KOPT-K1 (cell line): Measurements from ENCODE around the gene ZRANB3.
"Not testable (repeated sequence)": the region's sequence is repeated elsewhere in the genome, so short reads cannot be mapped to it uniquely, and the experiment has no call there.

Experiments
- H3K27ac ChIP-seq: fragments of 200-600 bp; sonication (generic); 2 replicates; pipeline ENCODE4 v1.5.1; 2016; ENCODE audit warnings: antibody characterized with exemption, mild to moderate bottlenecking, low read depth, low read length; ENCODE audit not compliant: poor library complexity, severe bottlenecking
- H3K36me3 ChIP-seq: fragments of 200-600 bp; sonication (generic); 2 replicates; pipeline ENCODE4 v1.5.1; 2017; ENCODE audit warnings: antibody characterized with exemption, mild to moderate bottlenecking, low read length, moderate library complexity; ENCODE audit not compliant: insufficient read depth
- H3K9me3 ChIP-seq: fragments of 200-600 bp; sonication (generic); 2 replicates; pipeline ENCODE4 v1.5.1; 2017; ENCODE audit warnings: antibody characterized with exemption, low read length, mild to moderate bottlenecking; ENCODE audit not compliant: insufficient read depth, poor library complexity, severe bottlenecking

Gene ZRANB3

DNA sequence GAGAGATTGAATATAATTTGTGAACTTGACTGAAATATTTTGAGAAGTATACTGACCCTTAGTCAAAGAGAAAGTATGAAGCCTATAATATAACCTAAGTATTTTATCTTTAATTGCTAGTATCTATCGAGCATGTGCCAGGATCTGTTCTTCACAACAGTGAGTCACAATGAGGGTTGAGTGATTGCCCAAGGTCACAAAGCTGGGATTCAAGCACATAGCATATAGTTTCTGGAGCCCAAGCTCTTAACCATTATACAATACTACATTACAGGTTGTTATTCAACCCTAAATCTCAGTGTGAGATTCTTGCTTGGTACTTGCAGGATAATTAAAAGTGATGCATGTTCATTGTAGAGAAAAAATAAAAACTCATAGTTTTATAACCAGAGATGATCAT, 381.8 kb downstream of the ZRANB3 start:
- Histone ChIP-seq H3K9me3 (peaks cover 6% of the 10 kb centered on the region), H3K27ac (no peak overlapping the region), H3K36me3 (peaks cover 42% of the 10 kb centered on the region)

- Histone ChIP-seq H3K9me3 (peaks cover 39% of the 10 kb centered on the region), H3K36me3 (peaks cover 30% of the 10 kb centered on the region), H3K27ac (no peak overlapping the region)
Measured at GRCh38 chr2:135144343-135144742, 386.7 kb downstream of the ZRANB3 start.

GRCh38 chr2:135142323-135142722, 388.7 kb downstream of the ZRANB3 start:
- peaks cover 38% of the 10 kb centered on the region for H3K36me3 ChIP-seq

DNA sequence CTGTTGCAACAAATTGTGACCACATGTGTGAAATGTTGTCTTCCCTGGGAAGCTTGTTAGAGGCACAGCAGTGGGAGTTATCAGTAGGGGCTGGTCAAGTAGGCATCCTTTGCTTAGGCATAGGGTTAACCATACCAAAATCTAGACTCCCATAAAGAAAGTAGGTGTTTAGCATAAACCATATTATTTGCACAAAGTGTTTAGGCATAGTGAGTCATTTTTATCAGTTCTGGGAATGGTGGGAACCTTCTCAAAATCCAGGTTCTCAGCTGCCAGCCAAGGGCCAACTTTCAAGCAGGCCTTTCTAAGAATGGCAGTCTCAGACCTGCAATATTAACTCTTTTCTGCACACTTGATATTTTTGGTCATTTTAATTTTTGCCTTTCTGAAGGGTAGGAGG, 390.4 kb downstream of the ZRANB3 start:
- H3K27ac ChIP-seq = no peak overlapping the region
- H3K9me3 ChIP-seq = peaks cover 39% of the 10 kb centered on the region
- H3K36me3 ChIP-seq = peaks cover 53% of the 10 kb centered on the region

More at GRCh38 chr2:135142323-135142722, 388.7 kb downstream of the ZRANB3 start:
- Histone ChIP-seq H3K27ac (no peak overlapping the region), H3K9me3 (peaks cover 39% of the 10 kb centered on the region)

DNA sequence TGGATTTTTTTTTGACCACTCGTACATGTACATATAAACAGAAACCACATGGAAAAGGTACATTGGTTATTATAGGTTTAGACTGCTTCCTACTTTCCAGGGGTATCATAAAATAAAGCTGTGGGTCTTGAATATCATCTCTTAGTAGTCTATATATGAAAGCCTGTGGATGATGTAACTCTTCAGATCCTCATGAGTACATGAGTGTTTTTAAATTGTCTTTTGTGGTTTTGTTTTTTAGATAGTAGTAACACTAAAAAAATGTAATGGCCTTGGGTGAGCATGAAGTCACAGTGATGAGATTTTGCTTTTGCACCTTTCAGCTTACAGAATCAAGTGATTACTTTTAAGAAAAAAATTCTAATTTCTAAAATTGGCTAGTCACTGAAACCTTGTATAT, 398.7 kb downstream of the ZRANB3 start:
- no peaks in the 10 kb centered on the region for H3K9me3 ChIP-seq
- peaks cover 64% of the 10 kb centered on the region for H3K36me3 ChIP-seq
- no peak overlapping the region for H3K27ac ChIP-seq

- Histone ChIP-seq H3K27ac (no peak overlapping the region), H3K36me3 (peaks cover 64% of the 10 kb centered on the region), H3K9me3 (no peaks in the 10 kb centered on the region)
Measured at GRCh38 chr2:135130751-135131150, 400.3 kb downstream of the ZRANB3 start.

DNA sequence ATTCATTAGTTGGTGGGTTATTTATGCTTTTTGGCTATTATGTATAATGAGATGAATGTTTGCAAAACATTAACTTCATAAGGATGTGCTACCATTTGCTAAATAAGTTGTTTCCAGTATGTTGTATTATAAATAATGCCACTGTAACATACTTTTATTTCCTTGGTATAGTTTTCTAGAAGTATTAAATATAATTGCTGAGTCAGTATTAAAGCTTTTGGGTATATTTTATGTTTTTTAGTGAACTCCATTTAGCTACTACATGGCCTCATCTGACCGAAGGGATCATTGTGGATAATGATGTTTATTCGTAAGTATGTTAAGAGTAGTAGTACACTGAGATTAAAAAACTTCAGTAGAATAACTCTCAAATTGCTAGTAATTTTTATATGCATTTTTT, 405.1 kb downstream of the ZRANB3 start:
- peaks cover 52% of the 10 kb centered on the region for H3K36me3 ChIP-seq
- H3K27ac ChIP-seq = no peak overlapping the region
- H3K9me3 ChIP-seq = no peaks in the 10 kb centered on the region

DNA sequence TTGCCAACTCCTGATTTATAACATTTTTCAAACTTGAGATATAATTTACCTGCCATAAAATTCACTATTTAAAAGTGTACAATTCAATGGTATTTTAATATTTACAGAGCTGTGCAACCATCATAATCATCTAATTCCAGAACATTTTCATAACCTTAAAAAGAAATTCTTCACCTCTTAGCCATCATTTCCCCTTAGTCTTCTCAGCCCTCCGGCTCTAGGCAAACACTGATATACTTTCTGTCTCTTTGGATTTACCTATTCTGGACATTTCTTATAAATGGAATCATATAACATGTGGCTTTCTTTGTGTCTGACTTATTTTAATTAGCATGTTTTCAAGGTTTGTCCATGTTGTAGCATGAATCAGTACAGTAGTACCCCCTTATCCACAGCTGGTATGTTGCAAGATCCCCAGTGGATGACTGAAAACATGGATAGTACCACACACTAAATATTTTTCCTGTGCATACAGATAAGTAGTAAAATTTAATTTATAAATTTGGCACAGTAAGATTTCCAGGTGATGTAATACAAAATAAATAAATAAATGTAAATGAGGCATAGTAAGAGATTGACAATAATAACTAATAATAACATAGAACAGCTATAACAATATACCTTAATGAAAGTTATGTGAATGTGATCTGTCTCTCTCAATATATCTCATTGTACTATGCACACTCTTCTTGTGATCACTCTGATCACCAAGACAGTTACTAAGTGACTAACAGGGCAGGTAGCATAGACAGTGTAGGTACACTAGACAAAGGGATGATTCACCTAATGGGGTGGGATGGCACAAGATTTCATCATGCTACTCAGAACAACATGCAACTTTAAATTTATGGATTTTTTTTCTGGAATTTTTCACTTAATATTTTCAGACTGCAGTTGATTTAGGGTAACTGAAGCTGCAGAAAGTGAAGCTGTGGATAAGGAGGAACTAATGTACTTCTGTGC, 405.8 kb downstream of the ZRANB3 start:
- Histone ChIP-seq H3K36me3 (peaks cover 45% of the 10 kb centered on the region), H3K9me3 (no peaks in the 10 kb centered on the region), H3K27ac (no peak overlapping the region)

- not testable (repeated sequence) for H3K9me3 ChIP-seq, H3K27ac ChIP-seq
- peaks cover 19% of the 10 kb centered on the region for H3K36me3 ChIP-seq
Measured at GRCh38 chr2:135121658-135122039, 409.4 kb downstream of the ZRANB3 start.

DNA sequence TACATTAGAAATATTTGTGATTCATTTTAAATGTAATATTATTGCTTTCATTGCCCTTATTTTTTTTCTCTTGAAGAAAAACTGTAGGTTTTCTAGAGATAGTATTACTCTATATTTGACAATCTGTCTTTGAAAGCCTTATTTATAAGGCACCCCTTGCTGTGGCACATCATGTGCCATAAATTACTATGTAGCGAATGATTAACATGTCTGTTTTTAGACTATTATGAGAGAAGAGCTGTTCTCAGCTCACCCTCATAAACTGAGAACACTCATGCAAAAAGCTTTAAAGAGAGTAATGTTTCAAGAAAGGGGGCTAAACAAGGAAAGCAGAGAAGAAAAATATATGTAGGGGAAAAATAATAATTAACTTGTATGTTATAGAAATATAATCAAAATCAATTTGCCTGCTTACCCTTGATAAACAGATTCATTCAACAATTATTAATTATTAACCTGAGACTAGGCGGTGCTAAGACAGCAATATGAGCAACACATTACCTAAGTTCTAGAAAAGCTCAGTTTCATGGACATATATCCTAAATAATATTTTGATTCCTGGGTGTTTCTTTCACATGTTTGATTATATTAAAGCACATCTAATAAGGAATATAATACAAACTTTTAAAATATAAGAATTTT, 409.9 kb downstream of the ZRANB3 start:
- H3K27ac ChIP-seq = no peak overlapping the region
- peaks cover 14% of the 10 kb centered on the region; the same call in 1 of the 2 replicates for H3K36me3 ChIP-seq
- H3K9me3 ChIP-seq = no peaks in the 10 kb centered on the region

DNA sequence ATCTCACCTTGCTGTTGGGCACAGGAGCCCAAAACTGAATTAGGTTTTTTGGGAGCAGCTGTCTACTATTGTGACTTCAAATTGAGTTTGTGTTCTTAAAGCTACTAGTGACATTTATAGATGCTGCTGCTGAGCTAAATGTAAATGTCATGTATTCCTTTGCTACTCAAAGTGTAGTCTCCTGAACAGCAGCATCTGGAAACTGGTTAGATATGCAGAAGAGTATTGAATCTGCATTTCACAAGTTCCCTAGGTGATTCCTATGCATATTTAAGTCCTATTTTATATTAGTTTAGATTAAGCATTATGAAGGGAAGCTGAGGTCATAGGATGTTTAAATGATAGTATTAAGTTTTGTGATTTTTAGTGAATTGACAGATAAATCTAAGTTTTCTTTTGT, 411.4 kb downstream of the ZRANB3 start:
- no peaks in the 10 kb centered on the region for H3K9me3 ChIP-seq
- no peak overlapping the region for H3K27ac ChIP-seq
- peaks cover 14% of the 10 kb centered on the region; the same call in 1 of the 2 replicates for H3K36me3 ChIP-seq

DNA sequence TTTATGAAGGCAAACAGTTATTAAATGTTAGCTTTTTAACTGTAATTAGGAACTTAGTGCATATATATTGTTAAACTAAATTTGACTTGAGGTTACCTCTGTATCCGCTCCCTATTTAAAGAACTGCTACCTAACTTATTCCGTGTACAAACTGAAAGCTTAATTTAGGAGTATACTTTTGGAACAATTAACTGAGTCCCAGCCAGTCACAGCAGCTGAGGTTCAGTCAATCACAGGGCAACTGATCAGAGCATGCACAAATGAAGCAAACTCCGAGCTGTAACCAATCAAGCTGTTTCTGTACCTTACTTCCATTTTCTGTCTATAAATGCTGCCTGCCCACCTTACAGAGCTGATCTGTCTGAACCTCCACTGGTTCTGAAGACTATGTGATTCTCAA, 417.7 kb downstream of the ZRANB3 start:
- H3K27ac ChIP-seq = no peak overlapping the region
- H3K9me3 ChIP-seq = no peaks in the 10 kb centered on the region
- H3K36me3 ChIP-seq = peaks cover 21% of the 10 kb centered on the region; the same call in 1 of the 2 replicates

GRCh38 chr2:135105513-135106316, 425.3 kb downstream of the ZRANB3 start:
- not testable (repeated sequence) for H3K27ac ChIP-seq, H3K36me3 ChIP-seq

GRCh38 chr2:135103843-135104242, 427.2 kb downstream of the ZRANB3 start:
- H3K27ac ChIP-seq = no peak overlapping the region
- peaks cover 5% of the 10 kb centered on the region for H3K36me3 ChIP-seq
- peaks cover 35% of the 10 kb centered on the region for H3K9me3 ChIP-seq

More at GRCh38 chr2:135105513-135106316, 425.3 kb downstream of the ZRANB3 start:
- peaks cover 35% of the 10 kb centered on the region for H3K9me3 ChIP-seq
